CD1c-positive myeloid dendritic cell (primary cell): ENCODE measurements around the gene SFTPB.

Source experiments
- DNase-seq: peaks from one replicate; pipeline ENCODE4 v3.0.0-alpha.2; 2016; ENCODE audit errors: extremely low spot score

SFTPB gene

DNA sequence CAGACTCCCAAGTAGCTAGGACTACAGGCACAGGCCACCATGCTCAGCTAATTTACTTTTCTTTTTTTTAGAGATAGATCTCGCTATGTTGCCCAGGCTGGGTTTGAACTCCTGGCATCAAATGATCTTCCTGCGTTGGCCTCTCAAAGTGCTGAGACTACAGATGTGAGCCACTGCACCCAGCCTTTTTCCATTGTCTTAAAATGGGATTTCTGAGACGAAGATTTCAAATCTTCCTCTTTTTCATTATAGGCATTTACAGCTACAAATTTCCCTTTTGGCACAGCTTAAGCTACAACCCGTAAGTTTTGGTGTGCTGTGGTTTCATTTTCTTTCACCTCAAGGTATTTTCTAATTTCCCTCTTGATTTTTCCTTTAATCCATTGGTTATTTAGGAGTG, 34.8 kb upstream of the SFTPB start:
- DNase-seq, result peak; percentile 41

GRCh38 chr2:85702172-85702571, 34.2 kb upstream of the SFTPB start:
- peak; percentile 41 for DNase-seq

DNA sequence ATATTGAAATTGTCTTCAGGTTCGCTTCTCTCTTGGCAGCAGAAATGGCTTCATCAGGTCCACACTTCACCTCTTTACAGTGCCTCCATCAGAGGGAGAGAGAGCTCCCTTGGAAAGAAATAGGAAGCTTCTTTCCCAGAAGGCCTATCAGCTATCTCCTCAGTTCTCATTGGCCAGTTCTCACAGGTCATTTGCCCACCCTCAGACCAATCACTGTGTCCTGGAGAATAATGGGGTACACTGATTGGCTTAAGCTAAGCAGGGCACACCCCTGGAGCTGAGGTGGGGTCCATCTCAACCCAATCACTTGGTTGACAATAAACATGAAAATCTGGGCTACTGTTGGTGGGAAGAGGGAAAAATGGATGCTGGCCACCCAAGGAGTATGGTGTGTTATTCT, 31.3 kb upstream of the SFTPB start:
- no peak for DNase-seq

- DNase-seq, result peak; percentile 48
Observed at GRCh38 chr2:85698880-85699254, 30.9 kb upstream of the SFTPB start.

GRCh38 chr2:85698184-85698879, 30.3 kb upstream of the SFTPB start:
- no peak for DNase-seq

DNA sequence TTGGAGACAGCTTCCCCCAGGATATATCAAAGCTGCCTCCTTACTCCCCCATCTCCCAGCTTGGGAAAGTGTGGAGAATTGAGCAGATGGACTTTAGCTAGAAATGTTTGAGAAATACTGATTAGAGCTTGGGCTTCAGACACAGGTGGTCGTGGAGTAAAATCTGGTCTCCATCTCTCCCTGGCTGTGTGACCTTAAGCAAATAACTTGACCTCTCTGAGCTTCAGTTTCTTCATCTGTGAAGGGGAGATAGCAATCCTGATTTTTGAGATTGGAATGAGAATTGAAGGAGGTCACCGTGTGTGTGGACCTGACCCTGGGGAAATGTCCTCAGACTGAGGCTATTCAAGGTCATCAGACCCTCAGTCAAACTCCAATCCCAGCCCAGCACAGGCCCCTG, 29.7 kb upstream of the SFTPB start:
- no peak for DNase-seq

- no peak for DNase-seq
Observed at GRCh38 chr2:85697096-85697495, 29.1 kb upstream of the SFTPB start.

DNA sequence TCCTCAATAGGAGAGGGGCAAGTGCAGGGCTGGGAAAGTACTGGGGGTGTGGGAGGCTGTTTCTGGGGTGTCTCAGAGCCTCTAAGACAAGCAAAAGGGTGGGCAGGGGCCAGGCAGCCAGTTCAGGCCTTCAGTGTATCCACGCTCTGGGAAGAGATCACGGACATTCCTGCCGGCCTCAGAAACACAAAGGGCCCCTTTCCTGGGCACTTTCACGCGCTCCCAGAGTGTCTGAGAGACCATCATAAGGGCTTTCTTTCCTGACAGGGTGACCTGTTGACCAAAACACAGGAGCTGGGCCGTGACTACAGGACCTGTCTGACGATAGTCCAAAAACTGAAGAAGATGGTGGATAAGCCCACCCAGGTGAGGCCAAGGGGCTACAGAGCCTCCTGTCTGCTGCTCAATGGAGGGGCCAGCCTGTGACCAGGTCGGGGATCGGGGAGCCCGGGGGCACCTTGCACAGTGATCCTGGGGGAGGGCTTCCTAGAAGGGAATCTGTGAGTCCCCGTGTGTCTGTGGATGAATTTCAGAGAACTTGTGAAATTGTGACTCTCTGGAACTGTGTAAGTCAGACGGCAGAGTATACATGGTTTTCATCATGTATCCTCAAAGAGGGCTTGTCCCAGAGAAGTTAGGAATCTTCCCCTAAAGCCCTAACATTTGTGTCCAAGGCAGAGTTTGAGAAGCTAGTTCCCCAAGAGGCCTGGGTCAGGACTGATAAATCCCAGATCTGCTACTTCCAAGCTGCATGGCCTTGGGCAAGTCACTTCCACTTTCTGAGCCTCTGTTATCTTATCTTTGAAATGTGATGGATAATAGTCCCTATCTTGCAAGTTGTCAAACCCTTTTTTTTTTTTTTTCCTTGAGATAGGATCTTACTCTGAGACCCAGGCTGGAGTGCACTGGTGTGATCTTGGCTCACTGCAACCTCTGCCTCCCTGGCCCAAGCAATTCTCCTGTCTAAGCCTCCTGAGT, 28.0 kb upstream of the SFTPB start:
- no peak for DNase-seq

- DNase-seq, result no peak
Observed at GRCh38 chr2:85695121-85695520, 27.1 kb upstream of the SFTPB start.

- DNase-seq, result no peak
Observed at GRCh38 chr2:85694052-85695025, 26.3 kb upstream of the SFTPB start, which contains the start of gene GNLY. Gene GNLY (plus strand): TSS chr2:85694358. CDS start chr2:85694419, 61 bp downstream.

GRCh38 chr2:85692039-85692645, 24.1 kb upstream of the SFTPB start:
- DNase-seq, result no peak

GRCh38 chr2:85690932-85691331, 22.9 kb upstream of the SFTPB start:
- no peak for DNase-seq

DNA sequence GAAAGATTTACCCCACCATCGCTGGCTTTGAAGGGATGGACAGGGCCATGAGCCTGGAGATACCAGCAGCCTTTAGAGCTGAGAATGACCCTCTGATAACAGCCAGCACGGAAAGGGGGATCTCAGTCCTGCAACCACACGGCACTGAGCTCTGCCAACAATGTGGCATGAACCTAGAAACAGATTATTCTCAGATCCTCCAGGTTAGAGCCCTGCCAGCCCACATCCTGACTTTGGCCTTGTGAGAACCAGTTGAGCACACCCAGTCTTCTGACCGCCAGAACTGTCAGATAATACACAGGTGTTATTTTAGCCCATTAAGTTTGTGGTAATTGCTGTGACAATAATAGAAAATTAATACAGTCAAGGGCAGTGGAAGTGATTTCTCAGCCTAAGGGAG, 16.8 kb upstream of the SFTPB start:
- DNase-seq, result no peak

DNA sequence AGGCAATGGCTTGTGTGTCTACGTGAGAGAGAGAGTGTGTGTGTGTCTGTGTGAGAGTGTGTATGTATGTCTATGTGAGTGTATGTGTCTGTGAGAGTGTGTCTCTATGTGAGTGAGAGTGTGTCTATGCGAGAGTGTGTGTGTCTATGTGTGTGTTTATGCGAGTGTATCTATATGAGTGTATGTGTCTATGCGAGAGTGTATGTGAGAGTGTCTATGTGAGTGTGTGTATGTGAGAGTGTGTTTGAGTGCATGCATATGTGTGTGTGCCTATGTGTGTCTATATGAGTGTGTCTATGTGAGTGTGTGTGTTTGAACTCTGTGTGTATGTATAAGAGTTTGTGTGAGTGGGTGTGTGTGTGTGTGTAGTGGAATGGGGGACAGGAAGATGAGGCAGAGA, 16.4 kb upstream of the SFTPB start:
- no peak for DNase-seq

- DNase-seq, result no peak
Observed at GRCh38 chr2:85682378-85682777, 14.4 kb upstream of the SFTPB start.

GRCh38 chr2:85681776-85682175, 13.8 kb upstream of the SFTPB start:
- DNase-seq, result no peak

DNA sequence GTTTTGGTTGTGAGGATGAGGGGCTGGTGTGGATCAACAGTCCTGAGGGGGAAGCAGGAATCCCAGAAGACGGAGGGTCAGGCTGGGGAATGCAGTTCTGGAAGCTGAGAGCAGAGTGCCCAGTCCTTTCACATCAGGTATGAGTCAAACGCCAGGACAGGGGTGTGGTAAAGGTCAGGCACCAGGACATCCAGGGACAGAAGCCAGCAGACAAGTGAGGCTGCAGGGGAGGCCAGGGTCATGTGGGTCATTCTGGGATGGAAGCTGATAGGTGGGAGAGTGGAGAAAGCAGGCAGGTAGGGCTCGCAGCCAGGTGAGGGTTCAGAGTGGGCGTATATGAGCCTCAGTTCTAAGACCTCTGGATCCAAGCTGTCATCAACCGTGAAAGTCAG, 13.4 kb upstream of the SFTPB start:
- DNase-seq, result no peak

GRCh38 chr2:85680707-85681371, 12.8 kb upstream of the SFTPB start:
- DNase-seq, result no peak

- DNase-seq, result peak; percentile 81
Observed at GRCh38 chr2:85678794-85679672, 11.0 kb upstream of the SFTPB start.

GRCh38 chr2:85678377-85678776, 10.4 kb upstream of the SFTPB start:
- no peak for DNase-seq
